GM18909 (cell line): ENCODE data around the gene AGBL1.

Experiments
- ATAC-seq: cut with Tn5 transposase; IDR thresholded peaks from one replicate; pipeline ENCODE4 v1.9.1; 2021; ENCODE audit warnings: mild to moderate bottlenecking; ENCODE audit not compliant: unreplicated experiment, poor library complexity

Gene AGBL1

DNA sequence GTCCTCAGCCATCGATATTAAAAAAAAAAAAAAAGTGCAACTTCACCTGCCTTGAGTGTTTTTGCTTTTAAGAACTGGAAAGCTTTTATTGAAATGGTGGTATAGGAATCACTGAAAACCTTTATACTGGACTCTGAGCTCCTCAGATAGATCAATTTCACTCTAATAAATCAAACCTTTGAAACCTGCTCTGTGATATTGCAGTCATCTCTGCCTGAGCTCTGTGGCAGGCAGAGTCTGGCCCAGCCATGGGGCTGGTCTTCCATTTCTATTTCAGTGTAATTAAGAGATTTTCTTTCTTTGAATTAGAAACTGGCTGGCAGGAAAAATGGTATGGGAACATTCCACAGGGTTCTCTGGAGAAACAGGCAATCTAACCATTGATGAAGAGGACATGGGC, 762.5 kb downstream of the AGBL1 start:
- ATAC-seq: no peak

DNA sequence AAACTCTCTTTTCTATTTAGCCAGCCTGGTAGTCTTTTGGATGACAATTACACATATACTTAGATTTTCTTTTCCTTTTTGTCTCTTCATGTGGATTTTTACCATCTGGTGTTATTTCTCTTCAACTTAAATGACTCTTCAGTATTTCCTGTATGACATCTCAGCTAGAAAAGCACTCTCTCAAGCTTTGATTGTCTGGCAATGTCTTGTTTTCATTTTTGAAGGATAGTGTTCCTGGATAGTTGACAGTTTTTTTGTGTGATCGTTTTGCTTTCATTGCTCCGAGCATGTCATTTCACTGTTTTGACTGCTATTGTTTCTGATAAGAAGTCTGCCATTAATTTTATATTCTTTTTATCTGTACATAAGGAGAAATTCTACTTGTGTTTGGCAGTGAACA, 766.4 kb downstream of the AGBL1 start:
- ATAC-seq: no peak

DNA sequence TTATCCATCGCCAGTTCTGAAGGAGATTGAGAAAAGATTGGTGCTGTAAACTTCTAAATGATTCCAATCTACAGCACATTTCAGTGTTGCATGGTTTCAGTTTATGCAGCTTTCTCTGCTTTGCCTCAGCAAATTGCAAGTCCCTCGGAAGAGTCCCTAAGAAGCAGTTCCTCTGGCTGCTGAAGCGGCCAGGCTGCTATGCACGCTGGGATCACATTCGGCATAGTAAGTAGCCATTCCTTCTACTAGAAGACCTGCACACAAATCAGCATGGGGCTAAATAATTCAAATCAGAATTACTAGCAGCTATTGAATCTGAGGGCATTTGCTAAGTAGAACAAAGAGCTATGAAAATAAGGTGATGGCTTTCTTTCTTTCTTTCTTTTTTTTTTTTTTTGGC, 769.5 kb downstream of the AGBL1 start:
- no peak for ATAC-seq

DNA sequence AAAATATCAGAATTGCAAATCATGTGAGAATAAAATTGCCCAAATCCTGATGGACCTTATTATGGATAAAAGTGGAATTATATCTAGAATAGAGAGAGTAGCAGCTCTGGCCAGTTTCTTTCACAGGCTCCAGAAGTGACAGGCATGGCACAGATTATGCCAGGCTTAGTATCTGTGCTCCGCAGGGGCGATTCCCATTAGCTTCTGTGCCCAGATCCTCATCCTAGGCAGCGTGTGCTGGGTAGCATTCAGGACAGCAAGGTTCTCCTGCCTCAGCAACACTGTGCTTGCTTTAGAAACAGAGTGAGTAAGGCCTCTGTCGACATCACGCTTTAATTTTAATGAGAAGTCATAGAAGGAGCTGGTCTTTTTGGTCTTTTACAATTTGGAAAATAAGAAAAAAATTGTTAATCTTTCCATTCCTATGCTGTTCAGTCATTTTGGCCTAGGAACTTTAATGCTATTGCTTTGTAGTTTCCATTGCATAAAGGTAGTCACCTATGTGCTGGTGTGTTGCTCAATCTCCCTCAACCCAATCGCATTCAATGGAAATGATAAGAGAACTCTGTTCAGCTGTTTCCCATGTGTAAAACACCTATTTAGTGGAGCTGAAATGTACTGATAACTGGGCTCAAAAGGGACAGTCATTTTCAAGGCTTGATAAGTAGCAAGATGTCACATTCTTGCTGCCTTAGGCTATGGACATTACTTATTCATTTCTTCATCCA, 770.1 kb downstream of the AGBL1 start:
- no peak for ATAC-seq

DNA sequence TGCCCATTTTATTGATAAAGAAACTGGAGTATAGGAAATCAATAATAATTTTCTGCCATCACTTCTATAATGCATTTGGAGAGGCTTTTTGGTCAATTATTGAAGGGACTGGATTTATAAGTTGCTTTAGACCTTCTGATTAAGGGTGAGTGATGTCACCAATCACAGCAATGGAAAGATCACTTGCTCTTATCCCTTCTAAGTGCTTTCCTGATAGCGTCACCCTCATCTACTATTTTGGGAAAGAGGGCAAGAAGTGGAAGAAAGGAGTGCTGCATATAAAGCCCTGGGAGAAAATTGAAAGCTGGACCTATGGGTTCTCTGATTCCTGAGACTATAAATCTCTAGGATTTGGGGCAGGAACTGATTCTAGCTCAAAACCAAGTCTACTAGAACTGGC, 771.3 kb downstream of the AGBL1 start:
- ATAC-seq: no peak

DNA sequence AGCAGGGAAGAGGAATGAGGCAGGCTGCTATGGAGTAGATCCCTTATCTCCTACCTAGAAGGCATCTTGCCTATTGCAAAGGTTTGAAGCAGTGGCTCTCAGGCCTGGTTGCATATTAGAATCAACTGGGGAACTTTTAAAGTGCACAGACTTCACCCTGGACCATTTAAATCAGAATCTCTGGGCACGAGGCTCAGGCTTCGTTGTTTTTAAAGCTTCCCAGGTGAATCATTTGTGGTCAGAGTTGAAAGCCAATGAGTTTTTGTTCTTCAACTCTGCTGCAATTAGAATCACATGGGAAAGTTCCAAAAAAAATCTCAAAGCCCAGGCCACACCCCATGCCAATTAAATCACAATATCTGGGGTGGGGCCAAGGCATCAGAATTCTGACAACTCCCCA, 773.1 kb downstream of the AGBL1 start:
- no peak for ATAC-seq

DNA sequence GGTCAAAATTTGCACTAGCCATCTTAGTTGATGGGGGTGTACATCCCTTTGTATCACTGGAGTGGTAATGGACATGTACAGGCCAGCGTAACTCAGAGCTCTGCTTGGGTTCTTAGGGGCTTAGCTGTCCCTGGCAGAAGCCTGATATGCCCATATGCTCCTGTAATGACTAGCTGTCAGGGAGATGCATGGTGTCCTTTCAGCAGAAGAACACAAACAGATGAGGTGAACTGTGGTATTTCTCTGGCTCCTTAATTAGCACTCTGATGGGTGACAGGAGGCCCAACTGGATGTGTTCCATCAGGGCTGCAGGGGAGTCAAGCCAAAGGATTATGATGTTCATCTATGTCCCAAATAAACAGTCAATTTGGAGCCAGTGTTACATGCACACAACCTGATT, 774.5 kb downstream of the AGBL1 start:
- ATAC-seq: no peak

DNA sequence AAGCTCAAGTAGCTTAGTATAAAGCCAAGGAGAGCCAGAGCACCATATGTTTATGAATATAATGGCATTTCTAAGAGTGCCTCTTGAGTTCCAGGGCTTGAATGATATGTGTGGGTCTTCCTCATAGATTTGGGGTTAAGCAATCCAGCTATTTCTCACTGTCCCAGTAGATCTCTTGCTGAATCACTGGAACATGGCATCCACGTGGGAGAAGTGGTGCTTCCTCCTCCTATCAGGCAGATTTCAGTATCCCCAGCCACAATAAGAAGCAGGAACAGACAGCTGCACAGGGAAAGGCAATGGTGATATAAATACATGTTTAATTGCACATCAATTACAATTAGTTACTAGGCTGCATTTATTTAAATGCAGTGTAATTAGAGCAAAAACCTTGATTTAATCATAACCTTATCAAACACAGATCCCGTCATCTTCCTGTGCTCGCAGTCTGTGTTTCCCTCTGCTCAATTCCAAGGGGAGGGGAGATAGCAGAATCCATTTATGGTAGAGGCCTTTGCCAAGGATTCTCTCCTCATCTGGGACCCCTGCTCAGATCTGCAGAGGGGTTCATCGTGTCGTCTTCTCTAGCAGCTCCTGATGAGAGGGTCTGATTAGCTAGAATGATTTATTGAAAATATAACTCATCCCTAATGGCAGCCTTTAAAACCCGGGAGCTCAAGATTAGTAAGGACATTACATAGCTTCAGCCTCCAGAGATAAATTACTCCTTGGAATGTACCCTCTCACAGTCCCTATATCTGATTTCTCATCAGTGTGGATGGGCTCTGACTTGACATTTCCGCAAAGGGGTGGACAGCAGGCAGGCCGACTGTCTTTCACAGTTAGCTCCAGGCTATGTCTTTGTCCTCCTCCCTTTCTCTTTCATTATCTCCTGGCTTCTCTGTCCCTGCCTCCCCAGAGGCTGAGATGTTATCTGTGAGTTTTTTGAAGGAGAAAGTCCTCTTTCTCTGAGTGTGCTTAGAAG, 775.9 kb downstream of the AGBL1 start:
- no peak for ATAC-seq

DNA sequence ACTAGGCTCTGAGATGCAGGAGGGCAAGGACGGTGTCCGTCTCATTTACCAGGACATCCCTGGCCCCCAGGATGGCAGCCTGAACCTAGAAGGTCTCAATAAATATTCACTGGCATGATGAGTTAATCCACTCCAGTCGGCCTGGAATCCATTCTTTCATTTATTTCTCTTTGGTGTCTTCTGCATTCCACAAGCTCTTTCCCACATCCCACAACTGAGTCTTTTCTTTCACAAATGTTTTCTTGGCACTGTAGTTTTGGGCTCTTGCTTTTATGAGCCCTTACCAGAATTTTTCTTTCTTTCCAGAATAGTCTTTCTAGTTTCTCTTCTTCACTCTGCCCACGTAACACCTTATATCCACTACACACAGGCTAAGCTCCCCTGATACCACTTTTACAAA, 778.0 kb downstream of the AGBL1 start:
- ATAC-seq: no peak

DNA sequence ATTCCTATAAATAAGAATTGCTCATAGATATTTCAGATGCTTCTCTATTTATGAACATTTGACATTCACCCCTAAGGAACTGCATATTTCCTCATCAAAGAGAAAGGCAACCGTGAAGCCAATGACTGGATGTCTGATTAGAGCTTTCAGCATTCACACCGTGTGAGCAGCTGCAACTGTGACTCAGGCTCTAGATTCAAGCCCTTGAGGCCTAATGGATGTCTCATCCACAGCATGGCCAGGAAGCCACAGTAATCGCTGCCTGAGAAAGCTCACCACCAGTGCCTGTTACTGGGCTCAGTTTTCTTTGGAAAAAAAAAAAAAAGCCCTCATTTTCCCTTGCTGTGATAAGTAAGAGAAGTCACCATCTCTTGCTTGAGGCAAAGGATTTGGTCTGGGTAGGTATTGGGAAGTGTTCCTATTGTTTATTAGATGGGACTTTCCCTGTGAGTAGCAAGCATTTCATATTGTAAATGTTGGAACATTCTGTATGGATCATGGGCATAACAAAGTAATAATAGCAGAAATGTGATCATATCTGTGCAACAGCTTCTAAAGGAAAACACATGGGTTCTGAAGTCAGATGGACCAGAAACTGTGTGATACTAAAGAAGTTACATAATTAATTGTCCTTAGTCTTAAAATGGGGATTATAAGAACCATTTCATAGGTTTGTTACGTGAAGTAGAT, 783.7 kb downstream of the AGBL1 start:
- no peak for ATAC-seq

DNA sequence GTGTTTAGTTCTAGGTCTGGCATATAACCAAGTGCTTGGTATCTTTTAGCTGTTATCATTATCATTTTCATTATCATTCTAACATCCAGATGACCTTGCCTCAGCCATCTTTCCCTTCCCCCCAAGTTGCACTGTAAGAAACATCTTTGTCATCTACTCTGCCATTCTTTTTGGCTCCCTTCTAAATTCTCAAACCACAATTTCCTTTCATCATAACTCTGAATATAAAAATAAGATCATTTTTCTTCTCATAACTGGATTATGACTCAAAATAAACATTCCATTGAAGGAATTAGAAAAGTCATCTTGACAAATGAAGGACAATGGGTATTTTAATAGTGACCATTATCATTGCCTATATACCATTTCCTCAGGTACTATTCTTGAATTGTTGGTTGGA, 786.2 kb downstream of the AGBL1 start:
- no peak for ATAC-seq

DNA sequence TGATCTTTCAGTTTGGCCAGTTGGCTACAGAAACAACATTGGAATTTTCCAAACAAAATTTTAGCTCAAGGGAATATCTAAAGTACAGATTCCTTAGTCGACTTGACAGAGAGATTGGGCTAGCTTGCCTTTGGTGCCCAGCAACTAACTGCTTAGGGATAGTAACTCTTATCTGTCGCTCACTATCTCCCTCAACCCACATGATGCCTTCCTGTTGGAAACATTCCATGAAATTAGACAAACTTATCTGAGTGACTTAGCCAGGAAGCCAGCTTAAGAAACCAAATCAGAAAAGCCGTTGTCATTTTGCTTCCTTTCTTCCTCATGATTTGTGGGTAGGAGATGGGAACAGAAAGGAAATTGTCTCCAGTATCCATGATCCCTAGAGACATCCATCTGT, 791.2 kb downstream of the AGBL1 start:
- ATAC-seq: no peak

DNA sequence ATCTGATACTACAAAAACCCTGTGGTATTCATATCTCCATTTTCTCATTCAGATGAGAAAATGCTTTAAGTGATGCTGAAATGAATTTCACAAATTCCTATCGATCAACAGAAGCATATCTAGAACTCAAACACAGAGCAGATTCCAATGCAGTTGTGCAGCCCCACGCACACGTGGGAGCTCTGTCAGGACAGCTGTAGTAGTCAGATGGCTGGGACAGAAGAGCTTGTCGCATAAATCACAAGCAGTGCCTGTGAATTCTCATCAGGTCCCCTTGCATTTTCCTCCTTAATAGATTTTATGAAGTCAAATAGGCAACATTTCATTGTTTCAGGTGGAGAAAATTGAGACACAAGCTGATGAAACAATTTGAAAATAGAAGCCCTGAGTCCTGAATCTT, 792.3 kb downstream of the AGBL1 start:
- no peak for ATAC-seq

DNA sequence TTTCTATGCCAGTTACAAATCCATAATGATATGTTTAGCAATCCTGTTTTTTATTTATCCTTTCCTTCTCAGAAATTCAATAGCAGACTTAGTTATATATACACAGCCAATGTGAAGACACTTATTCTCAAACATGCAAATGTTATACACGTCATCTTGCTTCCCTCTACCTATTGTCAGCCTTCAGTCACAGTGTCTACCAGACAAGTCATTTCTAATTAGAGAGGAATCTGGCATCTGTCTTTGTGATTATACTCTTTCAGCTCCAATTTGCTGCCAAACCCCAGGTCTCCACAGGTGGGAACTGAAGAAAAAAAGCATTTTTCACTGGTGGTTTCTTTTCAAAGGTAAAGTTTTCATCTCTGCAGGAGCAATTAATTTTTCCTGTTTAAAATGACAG, 793.1 kb downstream of the AGBL1 start:
- no peak for ATAC-seq

DNA sequence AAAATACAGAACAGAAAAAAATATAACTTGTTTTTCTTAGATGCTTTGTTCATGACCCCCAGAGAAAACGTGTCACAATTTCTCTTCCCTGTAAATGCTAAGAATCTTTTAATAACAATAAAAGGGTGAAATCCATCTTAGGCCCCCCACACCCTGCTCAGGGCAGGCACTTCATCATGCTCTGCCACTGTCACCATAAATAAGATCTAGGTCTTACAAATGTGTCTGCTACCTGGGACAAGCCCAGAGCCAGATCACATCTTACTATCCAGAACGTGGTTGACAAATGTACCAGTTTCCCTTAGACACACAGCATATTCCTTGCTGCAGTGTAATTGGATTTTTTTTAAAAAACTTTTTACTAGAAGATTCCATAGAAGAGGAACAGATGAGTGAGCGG, 795.4 kb downstream of the AGBL1 start:
- no peak for ATAC-seq

DNA sequence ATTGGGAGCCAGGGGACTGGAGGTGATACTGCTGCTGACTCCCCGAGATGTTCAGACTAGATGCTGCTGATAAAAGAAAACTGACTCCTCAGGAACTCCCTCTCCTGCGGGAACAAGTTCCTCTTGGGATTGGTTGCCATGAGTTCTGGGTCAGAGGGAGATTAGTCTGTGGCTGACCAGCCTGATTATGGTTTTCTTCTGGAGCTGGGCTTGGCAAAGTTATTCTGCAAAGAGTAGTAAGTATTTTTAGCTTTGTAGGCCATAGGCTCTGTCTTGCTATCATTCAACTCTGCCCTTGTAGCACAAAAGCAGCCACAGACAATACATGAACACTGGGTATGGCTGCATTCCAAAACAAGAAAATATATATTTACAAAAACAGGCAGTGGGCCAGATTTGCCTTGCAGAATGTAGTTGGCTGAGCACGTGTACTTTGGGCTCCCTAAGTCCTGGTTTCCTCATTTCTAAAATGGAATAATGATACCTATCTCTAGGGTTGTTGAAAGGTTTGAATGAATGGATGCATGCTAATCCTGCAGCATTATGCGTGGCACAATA, 796.8 kb downstream of the AGBL1 start:
- no peak for ATAC-seq

DNA sequence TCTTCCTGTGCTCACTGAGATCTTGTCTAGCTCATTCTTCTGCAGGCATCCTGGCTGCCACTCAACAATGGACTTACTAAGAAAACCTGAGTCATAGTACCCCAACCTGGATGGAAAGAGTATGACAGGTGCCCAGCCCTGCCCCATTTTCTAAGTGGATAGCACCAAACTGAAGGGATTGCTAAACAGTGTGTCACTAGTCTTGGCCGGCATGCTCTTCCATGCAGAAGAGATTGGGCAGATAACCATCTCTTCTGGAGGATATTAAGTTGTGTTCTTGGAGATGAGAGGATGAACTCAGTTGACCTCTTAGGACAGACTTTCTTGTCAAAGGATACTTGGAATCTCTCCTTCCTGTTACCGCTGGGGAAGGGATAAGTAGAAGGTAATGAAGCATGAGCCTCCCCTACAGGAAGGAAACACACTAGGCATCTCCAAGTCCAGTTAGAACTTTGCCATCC, 797.5 kb downstream of the AGBL1 start:
- ATAC-seq: no peak

DNA sequence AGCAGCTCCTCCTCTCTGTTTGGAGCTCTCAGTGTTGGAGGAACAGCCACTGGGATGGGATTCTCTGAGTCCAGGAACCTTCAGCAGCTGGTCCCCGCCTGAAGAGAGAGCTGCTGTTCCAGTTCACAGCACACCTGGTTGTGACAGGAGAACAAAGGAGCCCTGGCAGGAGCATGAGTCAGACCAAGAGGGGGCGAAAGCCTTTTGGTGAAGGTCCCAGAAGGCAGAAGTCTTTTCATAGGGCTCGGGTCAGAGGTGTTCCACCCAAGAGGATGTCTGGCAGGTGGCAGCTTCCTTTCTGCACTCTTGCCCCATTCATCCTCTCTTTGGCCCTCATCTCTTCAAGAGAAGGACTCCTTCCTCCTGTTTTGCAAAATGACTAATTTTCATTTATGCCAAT, 799.2 kb downstream of the AGBL1 start:
- peak; percentile 58 for ATAC-seq

DNA sequence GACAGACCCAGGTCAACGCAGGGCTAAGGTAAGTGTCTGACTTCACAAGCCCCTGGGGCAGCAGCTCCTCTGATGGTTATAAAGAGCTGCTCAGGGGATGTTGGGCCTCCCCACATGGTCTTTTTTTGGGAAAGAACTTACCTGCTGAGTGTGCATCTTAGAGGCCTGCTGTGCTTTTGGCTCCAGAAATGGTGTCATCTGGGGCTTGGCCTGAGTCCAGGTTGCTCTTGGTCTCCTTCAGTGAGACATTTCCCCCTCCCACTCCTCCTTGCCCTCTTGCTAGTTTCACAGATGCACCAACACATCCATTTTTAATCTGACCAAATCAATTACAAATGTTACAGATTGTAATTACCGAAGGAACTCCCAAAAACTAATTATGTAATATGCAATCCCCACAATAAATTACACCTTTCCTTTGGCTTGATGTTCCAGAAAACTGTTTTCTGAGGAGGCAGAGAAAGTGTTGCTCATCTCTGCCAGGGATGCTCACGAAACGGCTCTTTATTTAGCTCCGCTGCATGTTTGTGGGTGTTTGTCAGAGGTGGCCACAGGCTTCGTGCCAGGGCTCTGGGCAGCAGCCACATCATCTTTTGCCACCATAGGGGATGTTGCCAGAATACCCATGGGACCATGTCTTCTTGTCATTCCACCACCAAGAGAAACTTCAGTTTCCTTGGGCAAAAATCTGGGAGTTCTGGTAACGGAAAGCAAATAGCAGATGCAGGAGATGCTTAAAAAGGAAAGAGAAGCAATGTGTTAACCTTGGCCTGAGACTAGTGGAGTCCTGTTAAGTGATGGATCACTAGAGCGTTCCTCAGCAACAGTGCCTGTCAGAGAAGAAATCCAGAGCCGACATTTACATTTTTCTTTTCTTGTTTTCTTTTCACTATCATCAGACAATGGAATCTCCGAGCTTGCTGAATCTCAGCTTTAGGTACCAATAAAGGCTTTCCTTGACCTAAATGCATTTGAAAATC, 799.9 kb downstream of the AGBL1 start:
- ATAC-seq: no peak
